Osteoblast (primary cell): ENCODE results near the gene AGTRAP. TPM values are rescaled to one million over a fixed set of nuclear protein-coding genes. Genes with fewer than 3 reads are reported as not detected.

ENCODE experiments used
- DNase-seq: peaks from one replicate; pipeline ENCODE4 v3.0.0; 2011; ENCODE audit warnings: low spot score, mixed read lengths; ENCODE audit not compliant: insufficient read length; ENCODE audit errors: missing footprints
- H2AFZ ChIP-seq: 2 replicates; pipeline ENCODE4 v1.6.0; 2011; ENCODE audit warnings: mild to moderate bottlenecking, low read length
- H3K27ac ChIP-seq: 2 replicates; pipeline ENCODE4 v1.5.1; 2011; ENCODE audit warnings: mild to moderate bottlenecking, low read depth, low read length, moderate library complexity
- H3K27me3 ChIP-seq: 2 replicates; pipeline ENCODE4 v1.6.0; 2012; ENCODE audit warnings: mild to moderate bottlenecking, control low read depth, inconsistent platforms, low read length, moderate library complexity; ENCODE audit not compliant: insufficient read depth
- H3K36me3 ChIP-seq: 2 replicates; pipeline ENCODE4 v1.5.1; 2011; ENCODE audit warnings: mild to moderate bottlenecking, low read length, control low read depth, moderate library complexity; ENCODE audit not compliant: insufficient read depth
- H3K4me1 ChIP-seq: 2 replicates; pipeline ENCODE4 v1.5.1; 2011; ENCODE audit warnings: mild to moderate bottlenecking, low read length, control low read depth, moderate library complexity; ENCODE audit not compliant: insufficient read depth
- H3K4me2 ChIP-seq: 2 replicates; pipeline ENCODE4 v1.6.0; 2011; ENCODE audit warnings: mild to moderate bottlenecking, low read length; ENCODE audit not compliant: insufficient read depth
- H3K4me3 ChIP-seq: fragments of 200-600 bp; sonication (generic); 3 replicates; pipeline ENCODE4 v1.5.1; 2012; ENCODE audit warnings: mild to moderate bottlenecking, low read length, inconsistent platforms; ENCODE audit not compliant: insufficient read depth
- H3K79me2 ChIP-seq: 2 replicates; pipeline ENCODE4 v1.6.0; 2012; ENCODE audit warnings: mild to moderate bottlenecking, low read length, control low read depth, inconsistent platforms; ENCODE audit not compliant: insufficient read depth
- H3K9me3 ChIP-seq: 2 replicates; pipeline ENCODE4 v1.5.1; 2011; ENCODE audit warnings: low read depth, low read length, control low read depth
- H4K20me1 ChIP-seq: 2 replicates; pipeline ENCODE4 v1.6.0; 2012; ENCODE audit warnings: mild to moderate bottlenecking, low read length, control low read depth; ENCODE audit not compliant: insufficient read depth
- total RNA-seq: library from RNA; depleted of rRNA; stranded (reverse); fragments of >200 nt; gene quantifications from 2 replicates; pipeline ENCODE4 v1.2.3, GENCODE V29; 2012
- TF ChIP-seq, protein P1 (sequence below): IDR thresholded peaks from 2 replicates; pipeline ENCODE4 v1.5.1; 2011; ENCODE audit warnings: mild to moderate bottlenecking, low read depth, low read length, moderate library complexity; ENCODE audit errors: extremely low read depth

The AGTRAP gene, protein sequence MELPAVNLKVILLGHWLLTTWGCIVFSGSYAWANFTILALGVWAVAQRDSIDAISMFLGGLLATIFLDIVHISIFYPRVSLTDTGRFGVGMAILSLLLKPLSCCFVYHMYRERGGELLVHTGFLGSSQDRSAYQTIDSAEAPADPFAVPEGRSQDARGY
- 47.7 and 56.5 TPM in 2 replicates for total RNA-seq

DNA sequence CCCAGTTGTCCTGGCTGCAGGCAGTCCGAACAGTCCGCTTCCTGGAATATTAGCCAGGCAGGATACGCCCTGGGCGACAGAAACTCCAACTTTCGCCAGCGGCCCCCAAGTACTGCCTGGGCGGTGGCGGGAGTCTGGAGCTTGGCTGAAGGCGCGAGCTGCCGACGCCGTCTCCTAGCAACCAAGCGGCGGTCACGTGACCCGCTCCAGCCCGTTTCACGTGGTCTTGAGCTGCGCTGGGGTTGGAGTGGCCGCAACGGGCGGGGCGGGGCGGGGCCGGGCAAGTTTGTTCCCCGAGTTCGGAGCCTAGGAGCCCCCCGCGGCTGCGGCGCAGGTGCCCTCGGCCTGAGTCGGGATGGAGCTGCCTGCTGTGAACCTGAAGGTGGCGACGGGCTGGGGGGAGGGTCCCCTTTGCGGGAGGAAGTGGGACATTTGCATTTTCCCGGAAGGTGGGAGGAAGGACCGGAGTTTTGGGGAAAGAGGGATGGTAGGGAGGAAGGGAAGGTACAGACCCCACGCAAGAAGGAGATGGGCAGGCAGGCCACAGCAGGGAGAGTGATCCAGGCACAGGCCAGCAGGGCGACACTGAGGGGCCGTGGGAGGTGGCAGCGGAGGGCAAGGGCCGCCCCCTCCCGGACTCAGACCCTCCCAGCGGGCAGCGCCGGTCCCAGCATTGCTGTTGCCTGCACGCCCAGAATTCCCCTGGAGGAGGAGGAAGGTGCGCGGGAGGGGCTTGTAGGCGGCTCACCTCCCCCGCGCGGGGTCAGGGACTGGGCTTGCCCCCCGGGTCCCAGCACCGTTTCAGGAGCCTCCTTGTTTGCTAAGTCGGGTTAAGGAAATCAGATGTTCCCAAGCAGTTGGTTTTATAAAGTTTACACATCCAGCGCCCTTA is at the start of gene AGTRAP:
Gene AGTRAP, plus strand, starts transcription at position 283 of the 892 bp plus-strand sequence. Its CDS starts 73 bp downstream, at position 356.
- no peaks in the 10 kb centered on the region for H3K36me3 ChIP-seq
- H3K4me2 ChIP-seq = peak within 1 kb of the TSS; percentile 92
- H3K9me3 ChIP-seq = no peaks in the 10 kb centered on the region
- peak; percentile 97 for DNase-seq
- H3K27me3 ChIP-seq = no peaks in the 10 kb centered on the region
- H4K20me1 ChIP-seq = peaks cover 16% of the 10 kb centered on the region
- H3K79me2 ChIP-seq = peaks cover 14% of the 10 kb centered on the region
- TF ChIP-seq, protein P1, sequence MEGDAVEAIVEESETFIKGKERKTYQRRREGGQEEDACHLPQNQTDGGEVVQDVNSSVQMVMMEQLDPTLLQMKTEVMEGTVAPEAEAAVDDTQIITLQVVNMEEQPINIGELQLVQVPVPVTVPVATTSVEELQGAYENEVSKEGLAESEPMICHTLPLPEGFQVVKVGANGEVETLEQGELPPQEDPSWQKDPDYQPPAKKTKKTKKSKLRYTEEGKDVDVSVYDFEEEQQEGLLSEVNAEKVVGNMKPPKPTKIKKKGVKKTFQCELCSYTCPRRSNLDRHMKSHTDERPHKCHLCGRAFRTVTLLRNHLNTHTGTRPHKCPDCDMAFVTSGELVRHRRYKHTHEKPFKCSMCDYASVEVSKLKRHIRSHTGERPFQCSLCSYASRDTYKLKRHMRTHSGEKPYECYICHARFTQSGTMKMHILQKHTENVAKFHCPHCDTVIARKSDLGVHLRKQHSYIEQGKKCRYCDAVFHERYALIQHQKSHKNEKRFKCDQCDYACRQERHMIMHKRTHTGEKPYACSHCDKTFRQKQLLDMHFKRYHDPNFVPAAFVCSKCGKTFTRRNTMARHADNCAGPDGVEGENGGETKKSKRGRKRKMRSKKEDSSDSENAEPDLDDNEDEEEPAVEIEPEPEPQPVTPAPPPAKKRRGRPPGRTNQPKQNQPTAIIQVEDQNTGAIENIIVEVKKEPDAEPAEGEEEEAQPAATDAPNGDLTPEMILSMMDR = no peak
- H2AFZ ChIP-seq = peak within 1 kb of the TSS; percentile 94
- H3K4me1 ChIP-seq = peaks cover 10% of the 10 kb centered on the region
- peak within 1 kb of the TSS; percentile 94 for H3K4me3 ChIP-seq
- H3K27ac ChIP-seq = peak within 1 kb of the TSS; percentile 81

DNA sequence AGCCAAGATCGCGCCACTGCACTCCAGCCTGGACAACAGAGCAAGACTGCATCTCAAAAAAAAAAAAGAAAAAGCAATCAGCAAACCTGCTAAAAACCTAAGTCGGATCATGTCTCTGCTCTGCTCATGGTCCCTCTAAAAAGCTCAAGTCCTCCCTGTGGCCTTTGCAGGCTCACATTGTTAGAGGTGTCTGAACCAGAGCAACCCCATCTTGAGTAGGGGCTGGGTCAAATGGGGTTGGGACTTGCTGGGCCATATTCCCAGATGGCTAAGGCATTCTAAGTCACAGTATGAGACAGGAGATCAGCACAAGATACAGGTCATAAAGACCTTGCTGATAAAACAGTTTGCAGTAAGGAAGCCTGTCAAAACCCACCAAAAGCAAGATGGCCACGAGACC is 47.4 kb upstream of the AGTRAP start:
- Histone ChIP-seq H2AFZ (no peak overlapping the region), H3K79me2 (no peaks in the 10 kb centered on the region), H3K27me3 (peaks cover 46% of the 10 kb centered on the region), H3K27ac (no peak overlapping the region), H3K4me3 (no peak overlapping the region), H4K20me1 (peaks cover 4% of the 10 kb centered on the region), H3K4me1 (peaks cover 9% of the 10 kb centered on the region), H3K4me2 (no peak overlapping the region), H3K36me3 (no peaks in the 10 kb centered on the region), H3K9me3 (no peaks in the 10 kb centered on the region)
- no peak for DNase-seq
- TF ChIP-seq, protein P1 = no peak

DNA sequence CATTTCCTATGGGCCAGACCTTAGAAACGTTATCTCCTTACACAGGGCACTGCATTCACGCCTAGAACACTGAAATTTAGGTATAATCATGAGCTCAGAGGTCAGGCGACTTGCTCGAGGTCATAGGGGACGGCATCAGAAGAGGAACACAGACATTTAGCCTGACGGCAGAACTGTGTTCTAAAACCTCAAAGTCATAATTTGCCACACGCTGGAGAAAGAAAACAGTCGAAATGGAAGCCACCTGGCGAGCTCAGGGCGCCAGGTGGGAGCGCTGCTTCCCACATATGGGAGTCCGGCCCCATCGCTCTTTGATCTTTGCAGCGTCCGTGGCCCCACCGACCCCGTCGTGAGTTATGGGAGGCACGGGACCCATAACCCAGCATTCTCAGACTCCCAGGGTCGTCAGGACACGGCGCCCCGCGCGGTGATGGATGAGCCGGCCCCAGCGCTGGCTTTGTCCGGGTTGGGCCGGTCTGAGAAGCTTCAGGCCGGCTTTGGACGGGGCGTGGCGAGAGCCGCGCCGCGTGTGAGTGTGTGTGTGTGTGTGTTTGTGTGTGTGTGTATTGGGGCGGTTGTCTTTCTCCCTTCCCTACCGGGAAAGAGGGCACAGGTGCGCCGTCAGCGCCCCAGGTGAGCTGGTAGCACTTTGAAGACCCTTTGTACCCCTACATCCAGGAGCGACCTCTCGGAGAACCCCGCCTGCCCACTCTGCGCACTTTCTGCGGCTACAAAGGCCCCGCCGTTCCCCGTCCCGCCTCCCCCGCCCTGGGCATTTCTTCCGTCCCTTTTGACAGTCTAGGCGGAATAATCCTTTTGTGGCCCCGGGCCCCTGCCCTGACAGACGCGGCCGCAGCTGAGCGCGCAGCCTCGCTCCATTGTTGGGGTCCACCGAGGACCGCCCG is 45.3 kb upstream of the AGTRAP start:
- Histone ChIP-seq H3K36me3 (no peaks in the 10 kb centered on the region), H3K27ac (no peak overlapping the region), H3K4me2 (no peak overlapping the region), H3K4me1 (peaks cover 12% of the 10 kb centered on the region), H3K4me3 (no peak overlapping the region), H3K27me3 (peaks cover 58% of the 10 kb centered on the region), H3K79me2 (no peaks in the 10 kb centered on the region), H4K20me1 (peaks cover 4% of the 10 kb centered on the region), H3K9me3 (no peaks in the 10 kb centered on the region), H2AFZ (no peak overlapping the region)
- no peak for DNase-seq
- TF ChIP-seq, protein P1 = no peak
